Muscle of leg (tissue), 11 donors: ENCODE measurements around the gene C20orf144. TPM values are rescaled to one million over a fixed set of nuclear protein-coding genes. Genes with fewer than 3 reads are reported as not detected.

ENCODE experiments used
- DNase-seq: peaks from one replicate; pipeline ENCODE4 v3.0.0; 2013
- H3K27ac ChIP-seq: one replicate; pipeline ENCODE4 v1.5.1; 2013; ENCODE audit warnings: mild to moderate bottlenecking, low read length, control low read depth
- H3K27me3 ChIP-seq: one replicate; pipeline ENCODE4 v1.6.1; 2013; ENCODE audit warnings: low read length; ENCODE audit not compliant: control insufficient read depth, insufficient read depth
- H3K36me3 ChIP-seq: one replicate; pipeline ENCODE4 v1.6.1; 2013; ENCODE audit warnings: low read length; ENCODE audit not compliant: control insufficient read depth, insufficient read depth
- H3K4me1 ChIP-seq: one replicate; pipeline ENCODE4 v1.6.1; 2013; ENCODE audit warnings: low read length; ENCODE audit not compliant: control insufficient read depth, insufficient read depth
- H3K4me3 ChIP-seq: one replicate; pipeline ENCODE4 v1.5.1; 2013; ENCODE audit warnings: low read length, control low read depth
- H3K9me3 ChIP-seq: replicated peaks from 2 replicates; pipeline ENCODE4 v1.6.1; 2013; ENCODE audit warnings: low read depth, low read length; ENCODE audit not compliant: control insufficient read depth
- WGBS: methylation state at CpG from one replicate; pipeline ENCODE4 v1.1.5; 2013; ENCODE audit warnings: missing lambda C conversion rate; ENCODE audit not compliant: insufficient coverage; 5-methylcytosine and 5-hydroxymethylcytosine counted together
- polyA plus RNA-seq, 8 donors: library from polyadenylated mRNA; unstranded; fragments of 120-200 nt; gene quantifications; one replicate each; pipeline versions ENCODE4 v1.2.1 to v1.2.3, GENCODE V29; 2013; ENCODE audit warnings: inconsistent platforms in 1 of 8, low replicate concordance in 1 of 8; ENCODE audit not compliant: insufficient read length in 8 of 8, insufficient read depth in 1 of 8
- total RNA-seq: library from RNA; stranded (reverse); fragments of 120-200 nt; gene quantifications from one replicate; pipeline ENCODE4 v1.2.4, GENCODE V29; 2013

The C20orf144 gene
- total and polyA plus RNA-seq, 9 donors, result 0.04 to 0.32 (median 0.17) TPM

- DNase-seq, result peak; percentile 15
- no peak overlapping the region for H3K27ac ChIP-seq
- peaks cover 2% of the 10 kb centered on the region for H3K27me3 ChIP-seq
- 90% methylated on average over 8 of the region's 10 CpGs for WGBS
- H3K9me3 ChIP-seq, result no peaks in the 10 kb centered on the region
- peaks cover 12% of the 10 kb centered on the region for H3K4me1 ChIP-seq
- no peak overlapping the region for H3K4me3 ChIP-seq
- H3K36me3 ChIP-seq, result peaks cover 38% of the 10 kb centered on the region
Measured at GRCh38 chr20:33656010-33656782, 5.9 kb upstream of the C20orf144 start.

- Histone ChIP-seq H3K27ac (no peak overlapping the region), H3K9me3 (no peaks in the 10 kb centered on the region), H3K27me3 (peaks cover 2% of the 10 kb centered on the region), H3K4me1 (peaks cover 10% of the 10 kb centered on the region), H3K36me3 (peaks cover 38% of the 10 kb centered on the region), H3K4me3 (no peak overlapping the region)
- no peak for DNase-seq
- 84% methylated on average over 11 of the region's 17 CpGs for WGBS
Measured at GRCh38 chr20:33656783-33657703, 5.1 kb upstream of the C20orf144 start.

DNA sequence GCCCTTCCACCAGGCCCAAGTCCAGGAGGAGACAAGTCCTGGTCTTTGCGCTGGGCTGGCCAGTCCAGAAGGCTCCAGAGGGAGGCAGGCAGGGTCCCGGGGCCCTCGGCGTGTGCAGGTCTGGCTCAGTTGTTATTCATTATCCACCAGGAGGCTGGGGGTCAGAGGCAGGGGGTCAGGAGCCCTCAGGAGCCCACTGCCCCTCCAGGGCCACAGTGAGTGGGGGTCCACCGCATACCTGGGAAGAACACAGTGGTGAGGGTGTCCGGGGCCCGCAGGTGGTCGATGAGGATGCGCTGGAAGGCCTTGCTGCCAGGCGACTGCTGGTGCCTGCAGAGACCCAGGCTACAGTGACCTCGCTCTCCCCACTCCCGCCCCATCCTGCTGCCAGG is 4.4 kb upstream of the C20orf144 start:
- 72% methylated on average over 5 of the region's 12 CpGs for WGBS
- peak; percentile 6 for DNase-seq
- Histone ChIP-seq H3K27ac (no peak overlapping the region), H3K36me3 (peaks cover 38% of the 10 kb centered on the region), H3K4me3 (no peak overlapping the region), H3K9me3 (no peaks in the 10 kb centered on the region), H3K4me1 (peaks cover 11% of the 10 kb centered on the region), H3K27me3 (peaks cover 2% of the 10 kb centered on the region)

- WGBS, result 89% methylated on average over 6 of the region's 8 CpGs
- no peaks in the 10 kb centered on the region for H3K9me3 ChIP-seq
- H3K27ac ChIP-seq, result no peak overlapping the region
- no peak overlapping the region for H3K4me3 ChIP-seq
- peaks cover 38% of the 10 kb centered on the region for H3K36me3 ChIP-seq
- peaks cover 13% of the 10 kb centered on the region for H3K4me1 ChIP-seq
- H3K27me3 ChIP-seq, result peaks cover 2% of the 10 kb centered on the region
- DNase-seq, result no peak
Measured at GRCh38 chr20:33658510-33658909, 3.6 kb upstream of the C20orf144 start.

GRCh38 chr20:33658929-33659328 is 3.2 kb upstream of the C20orf144 start:
- DNase-seq, result no peak
- peaks cover 38% of the 10 kb centered on the region for H3K36me3 ChIP-seq
- H3K4me3 ChIP-seq, result no peak overlapping the region
- H3K27ac ChIP-seq, result no peak overlapping the region
- 92% methylated on average over 2 of the region's 4 CpGs for WGBS
- H3K9me3 ChIP-seq, result no peaks in the 10 kb centered on the region
- H3K27me3 ChIP-seq, result peaks cover 2% of the 10 kb centered on the region
- peaks cover 13% of the 10 kb centered on the region for H3K4me1 ChIP-seq

DNA sequence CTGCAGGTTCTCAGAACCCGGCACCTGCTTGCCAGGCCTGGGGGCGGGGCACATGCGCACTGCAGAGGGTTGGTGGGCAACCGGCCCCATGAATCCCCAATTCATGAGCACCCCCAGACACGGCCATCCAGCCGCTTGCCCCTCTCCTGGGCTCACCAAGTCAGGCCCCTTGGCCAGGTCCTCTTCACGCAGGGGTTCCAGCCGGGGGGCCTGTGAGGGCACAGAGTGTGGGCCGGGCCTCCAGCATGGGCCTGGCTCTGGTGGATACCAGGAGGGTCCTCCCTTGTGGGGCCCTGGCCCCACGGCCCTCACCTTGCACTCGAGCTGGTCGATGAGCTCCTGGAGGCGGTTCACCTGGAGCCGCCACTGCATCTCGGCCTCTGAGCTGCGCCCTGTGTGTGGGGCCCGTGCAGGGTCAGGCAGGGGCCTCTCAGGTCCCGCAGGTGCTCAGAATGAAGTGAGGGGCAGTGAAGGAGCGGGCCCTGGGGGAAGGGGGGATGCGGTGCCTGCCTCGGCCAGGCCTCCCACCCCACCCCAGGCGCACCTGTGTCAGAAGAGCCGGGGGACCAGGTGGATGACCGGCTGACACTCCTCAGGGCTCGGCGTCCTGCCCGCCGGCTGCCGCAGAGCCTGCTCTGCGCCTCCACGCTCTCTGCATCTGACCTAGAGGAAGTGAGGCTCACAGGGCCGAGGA is 2.6 kb upstream of the C20orf144 start:
- Histone ChIP-seq H3K36me3 (peaks cover 38% of the 10 kb centered on the region), H3K9me3 (no peaks in the 10 kb centered on the region), H3K27me3 (peaks cover under 1% of the 10 kb centered on the region), H3K4me3 (no peak overlapping the region), H3K4me1 (peaks cover 16% of the 10 kb centered on the region), H3K27ac (no peak overlapping the region)
- WGBS, result 91% methylated on average over 30 of the region's 32 CpGs
- peak; percentile 7 for DNase-seq

DNA sequence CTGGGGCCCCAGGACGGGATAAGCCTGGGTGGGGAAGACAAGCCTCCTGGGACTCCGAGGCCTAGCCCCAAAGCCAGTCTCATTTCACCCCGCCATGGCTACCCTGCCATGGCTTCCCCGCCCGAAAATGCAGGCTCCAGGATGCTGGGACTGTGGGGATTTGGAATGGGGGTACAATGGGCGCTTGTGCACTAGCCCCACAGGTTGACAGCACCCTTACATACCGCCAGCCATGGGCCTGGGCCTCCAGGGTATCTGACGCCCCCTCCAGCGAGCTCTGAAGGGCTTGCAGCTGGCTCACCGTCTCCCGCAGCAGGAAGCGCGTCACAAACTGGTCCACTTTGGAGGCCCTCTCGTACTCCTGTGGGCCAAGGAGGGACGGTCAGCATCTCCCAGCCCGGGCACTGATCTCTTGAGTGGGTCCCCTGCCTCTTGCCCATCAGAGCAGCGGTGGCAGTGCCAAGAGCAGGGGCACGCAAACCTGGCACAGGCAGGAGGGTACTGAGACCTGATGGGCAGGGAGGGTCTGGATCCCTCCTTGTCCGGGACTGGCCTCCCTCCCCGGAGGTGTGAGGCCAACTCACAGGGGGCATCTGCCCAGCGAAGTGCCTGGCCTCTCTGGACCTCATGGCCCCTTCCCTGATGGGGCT is 2.0 kb upstream of the C20orf144 start:
- H3K9me3 ChIP-seq, result no peaks in the 10 kb centered on the region
- peaks cover 38% of the 10 kb centered on the region for H3K36me3 ChIP-seq
- no peak overlapping the region for H3K27ac ChIP-seq
- DNase-seq, result peak; percentile 11
- no peaks in the 10 kb centered on the region for H3K27me3 ChIP-seq
- 92% methylated on average over 19 of the region's 21 CpGs for WGBS
- H3K4me3 ChIP-seq, result no peak overlapping the region
- peaks cover 18% of the 10 kb centered on the region for H3K4me1 ChIP-seq

DNA sequence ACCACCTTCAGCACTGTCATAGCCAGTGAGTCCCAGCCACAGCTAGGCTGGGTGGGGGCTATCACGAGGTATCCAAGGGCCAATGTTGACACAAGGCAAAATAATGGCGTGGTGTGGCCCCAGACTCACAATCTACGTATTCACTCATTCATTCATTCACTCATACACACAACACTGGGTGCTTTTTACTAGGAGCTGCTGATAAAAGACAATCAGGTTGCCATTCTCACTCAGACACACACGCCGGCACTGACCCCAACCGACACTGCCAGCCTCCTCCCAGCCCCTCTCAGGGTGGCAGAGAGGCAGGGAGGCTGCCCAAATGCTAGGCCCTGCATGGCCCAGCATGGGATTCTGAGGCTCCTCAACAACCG is 1.5 kb upstream of the C20orf144 start:
- H3K27me3 ChIP-seq, result no peaks in the 10 kb centered on the region
- H3K4me3 ChIP-seq, result no peak overlapping the region
- 96% methylated on average over 6 of the region's 7 CpGs for WGBS
- no peaks in the 10 kb centered on the region for H3K9me3 ChIP-seq
- no peak for DNase-seq
- peaks cover 38% of the 10 kb centered on the region for H3K36me3 ChIP-seq
- no peak overlapping the region for H3K27ac ChIP-seq
- H3K4me1 ChIP-seq, result peaks cover 18% of the 10 kb centered on the region

GRCh38 chr20:33663161-33664084 is 1.3 kb downstream of the C20orf144 start:
- Histone ChIP-seq H3K4me1 (peaks cover 38% of the 10 kb centered on the region), H3K36me3 (peaks cover 20% of the 10 kb centered on the region), H3K4me3 (peak overlapping the region; percentile 85), H3K27ac (peak overlapping the region; percentile 84), H3K9me3 (no peaks in the 10 kb centered on the region), H3K27me3 (no peaks in the 10 kb centered on the region)
- WGBS, result under 1% methylated on average over 81 of the region's 84 CpGs
- peak; percentile 87 for DNase-seq
